HEK293 (cell line): ENCODE results near the gene FAM124A.

Experiments
- CTCF ChIA-PET: fragments of 350-600 bp; formaldehyde crosslinking; extraction: SDS; loops from one replicate; lab custom pipeline; 2021; ENCODE audit warnings: antibody characterized with exemption; lab: Yijun Ruan, JAX
- POLR2A ChIA-PET: fragments of 300-600 bp; formaldehyde crosslinking; extraction: SDS; loops from one replicate; lab custom pipeline; 2020; ENCODE audit warnings: antibody characterized with exemption, inconsistent platforms; lab: Yijun Ruan, JAX
- H3K27ac ChIP-seq: fragments of 200-500 bp; sonication (Bioruptor generic); 2 replicates; pipeline ENCODE4 v1.5.1; 2014; ENCODE audit warnings: low read depth, low read length, control low read depth, inconsistent platforms; ENCODE audit errors: extremely low read depth
- H3K36me3 ChIP-seq, 2 experiments: fragments of 200-500 bp in 1 of 2; sonication (Bioruptor generic) in 1 of 2; 1 replicate in 1 of 2; 2 replicates in 1 of 2; pipeline ENCODE4 v1.5.1; 2014 to 2017; ENCODE audit warnings: inconsistent platforms in 2 of 2, low read length in 2 of 2; ENCODE audit not compliant: control insufficient read depth in 2 of 2, insufficient read depth in 1 of 2
- H3K4me1 ChIP-seq: fragments of 200-500 bp; sonication (Bioruptor generic); 2 replicates; pipeline ENCODE4 v1.5.1; 2014; ENCODE audit warnings: mild to moderate bottlenecking, low read length, inconsistent platforms; ENCODE audit not compliant: control insufficient read depth, insufficient read depth
- H3K4me3 ChIP-seq: 2 replicates; pipeline ENCODE4 v1.5.1; 2011; ENCODE audit warnings: low read depth, mild to moderate bottlenecking, control low read depth, low read length, moderate library complexity
- H3K9me3 ChIP-seq: fragments of 200-500 bp; sonication (Bioruptor generic); 2 replicates; pipeline ENCODE4 v1.5.1; 2014; ENCODE audit warnings: low read depth, low read length, inconsistent platforms; ENCODE audit not compliant: control insufficient read depth, insufficient read depth
- BCL11A ChIP-seq: fragments of 450-650 bp; formaldehyde crosslinking; IDR thresholded peaks from 2 replicates; pipeline ENCODE4 v1.5.1; 2016; ENCODE audit warnings: low read depth, missing biosample characterization, missing genetic modification characterization
- EGR2 ChIP-seq: fragments of 450-650 bp; formaldehyde crosslinking; IDR thresholded peaks from 2 replicates; pipeline ENCODE4 v1.5.1; 2016; ENCODE audit warnings: low read depth, missing biosample characterization, missing genetic modification characterization
- PATZ1 ChIP-seq: fragments of 450-650 bp; formaldehyde crosslinking; IDR thresholded peaks from 2 replicates; pipeline ENCODE4 v1.5.1; 2016; ENCODE audit warnings: missing biosample characterization, missing genetic modification characterization
- RBAK ChIP-seq: fragments of 450-650 bp; formaldehyde crosslinking; IDR thresholded peaks from 2 replicates; pipeline ENCODE4 v1.5.1; 2016; ENCODE audit warnings: missing biosample characterization, missing genetic modification characterization
- ZBTB21 ChIP-seq: fragments of 450-650 bp; formaldehyde crosslinking; IDR thresholded peaks from 2 replicates; pipeline ENCODE4 v1.5.1; 2017; ENCODE audit warnings: missing biosample characterization, missing genetic modification characterization
- ZFP69B ChIP-seq: fragments of 450-650 bp; formaldehyde crosslinking; IDR thresholded peaks from 2 replicates; pipeline ENCODE4 v1.5.1; 2016; ENCODE audit warnings: missing biosample characterization, missing genetic modification characterization
- ZNF10 ChIP-seq: fragments of 450-650 bp; formaldehyde crosslinking; IDR thresholded peaks from 2 replicates; pipeline ENCODE4 v1.5.1; 2017; ENCODE audit warnings: missing biosample characterization, missing genetic modification characterization
- ZNF112 ChIP-seq: fragments of 450-650 bp; formaldehyde crosslinking; IDR thresholded peaks from 2 replicates; pipeline ENCODE4 v1.5.0; 2017; ENCODE audit warnings: missing biosample characterization, missing genetic modification characterization
- ZNF133 ChIP-seq: fragments of 450-650 bp; formaldehyde crosslinking; IDR thresholded peaks from 2 replicates; pipeline ENCODE4 v1.5.1; 2016; ENCODE audit warnings: missing biosample characterization, missing genetic modification characterization
- ZNF175 ChIP-seq: fragments of 450-650 bp; formaldehyde crosslinking; IDR thresholded peaks from 2 replicates; pipeline ENCODE4 v1.5.1; 2016; ENCODE audit warnings: missing biosample characterization, missing genetic modification characterization
- ZNF26 ChIP-seq: fragments of 450-650 bp; formaldehyde crosslinking; IDR thresholded peaks from 2 replicates; pipeline ENCODE4 v1.5.1; 2016; ENCODE audit warnings: missing biosample characterization, missing genetic modification characterization
- ZNF280D ChIP-seq: fragments of 450-650 bp; formaldehyde crosslinking; IDR thresholded peaks from 2 replicates; pipeline ENCODE4 v1.5.1; 2016; ENCODE audit warnings: missing biosample characterization, missing genetic modification characterization
- ZNF514 ChIP-seq: fragments of 450-650 bp; formaldehyde crosslinking; IDR thresholded peaks from 2 replicates; pipeline ENCODE4 v1.5.1; 2016; ENCODE audit warnings: missing biosample characterization, missing genetic modification characterization
- ZNF544 ChIP-seq: fragments of 450-650 bp; formaldehyde crosslinking; IDR thresholded peaks from 2 replicates; pipeline ENCODE4 v1.5.0; 2017; ENCODE audit warnings: missing biosample characterization, missing genetic modification characterization
- ZNF555 ChIP-seq: fragments of 450-650 bp; formaldehyde crosslinking; conservative IDR thresholded peaks from 2 replicates; pipeline ENCODE4 v1.5.1; 2017; ENCODE audit warnings: missing biosample characterization, mild to moderate bottlenecking, missing genetic modification characterization, inconsistent platforms
- ZNF596 ChIP-seq: fragments of 450-650 bp; IDR thresholded peaks from 2 replicates; pipeline ENCODE4 v1.5.0; 2018; ENCODE audit warnings: missing biosample characterization, mild to moderate bottlenecking, missing genetic modification characterization, moderate library complexity
- ZNF610 ChIP-seq: fragments of 450-650 bp; formaldehyde crosslinking; IDR thresholded peaks from 2 replicates; pipeline ENCODE4 v1.5.1; 2016; ENCODE audit warnings: missing biosample characterization, missing genetic modification characterization, borderline replicate concordance
- ZNF654 ChIP-seq: fragments of 450-650 bp; formaldehyde crosslinking; IDR thresholded peaks from 2 replicates; pipeline ENCODE4 v1.5.1; 2016; ENCODE audit warnings: low read depth, missing biosample characterization, missing genetic modification characterization
- ZNF660 ChIP-seq: fragments of 450-650 bp; IDR thresholded peaks from 2 replicates; pipeline ENCODE4 v1.5.1; 2018; ENCODE audit warnings: missing biosample characterization, mild to moderate bottlenecking, missing genetic modification characterization
- ZNF704 ChIP-seq: fragments of 450-650 bp; formaldehyde crosslinking; IDR thresholded peaks from 2 replicates; pipeline ENCODE4 v1.5.1; 2016; ENCODE audit warnings: missing biosample characterization, missing genetic modification characterization
- ZNF776 ChIP-seq: fragments of 450-650 bp; formaldehyde crosslinking; IDR thresholded peaks from 2 replicates; pipeline ENCODE4 v1.5.0; 2017; ENCODE audit warnings: missing biosample characterization, missing genetic modification characterization, borderline replicate concordance
- ZNF792 ChIP-seq: fragments of 450-650 bp; formaldehyde crosslinking; IDR thresholded peaks from 2 replicates; pipeline ENCODE4 v1.5.1; 2016; ENCODE audit warnings: missing biosample characterization, missing genetic modification characterization
- ZNF843 ChIP-seq: fragments of 450-650 bp; formaldehyde crosslinking; IDR thresholded peaks from 2 replicates; pipeline ENCODE4 v1.5.1; 2016; ENCODE audit warnings: missing biosample characterization, missing genetic modification characterization
- ZSCAN4 ChIP-seq: fragments of 450-650 bp; formaldehyde crosslinking; IDR thresholded peaks from 2 replicates; pipeline ENCODE4 v1.5.1; 2017; ENCODE audit warnings: missing biosample characterization, missing genetic modification characterization
- ZXDB ChIP-seq: fragments of 450-650 bp; formaldehyde crosslinking; IDR thresholded peaks from 2 replicates; pipeline ENCODE4 v1.5.1; 2016; ENCODE audit warnings: missing biosample characterization, missing genetic modification characterization

FAM124A gene

GRCh38 chr13:51193387-51193786 is 28.8 kb upstream of the FAM124A start:
- no peak for TF ChIP-seq ZNF544 (tag by site-specific recombination)
- TF ChIP-seq ZNF704 (tag by site-specific recombination): no peak
- TF ChIP-seq ZNF776 (tag by site-specific recombination): no peak
- TF ChIP-seq ZNF175: no peak
- no peak for TF ChIP-seq ZNF555 (tag by site-specific recombination)
- no peak for TF ChIP-seq ZNF514
- TF ChIP-seq ZNF654: no peak
- TF ChIP-seq ZSCAN4 (tag by site-specific recombination): no peak
- ChIA-PET POLR2A (no interaction called here), CTCF (no interaction called here)
- Histone ChIP-seq H3K9me3 (no peaks in the 10 kb centered on the region), H3K36me3 (no peaks in the 10 kb centered on the region), H3K4me3 (no peak overlapping the region), H3K4me1 (no peaks in the 10 kb centered on the region), H3K27ac (no peak overlapping the region)

GRCh38 chr13:51194942-51195341 is 27.3 kb upstream of the FAM124A start:
- ChIA-PET CTCF (no interaction called here), POLR2A (no interaction called here)
- Histone ChIP-seq H3K4me3 (no peak overlapping the region), H3K36me3 (no peaks in the 10 kb centered on the region), H3K27ac (no peak overlapping the region), H3K9me3 (no peaks in the 10 kb centered on the region), H3K4me1 (no peaks in the 10 kb centered on the region)
- TF ChIP-seq ZNF660 (tag by site-specific recombination) (no peak), ZNF596 (tag by site-specific recombination) (no peak), EGR2 (no peak), ZNF10 (tag by site-specific recombination) (no peak), ZNF544 (tag by site-specific recombination) (no peak), PATZ1 (tag by site-specific recombination) (no peak), ZNF610 (tag by site-specific recombination) (peak; percentile 91)

- no peak overlapping the region for H3K27ac ChIP-seq
These were observed 20.3 kb upstream of the FAM124A start for GRCh38 chr13:51201886-51202285.

More at GRCh38 chr13:51201886-51202285, 20.3 kb upstream of the FAM124A start:
- no peaks in the 10 kb centered on the region for H3K9me3 ChIP-seq
- no peaks in the 10 kb centered on the region for H3K4me1 ChIP-seq
- no peaks in the 10 kb centered on the region for H3K36me3 ChIP-seq
- no peak for TF ChIP-seq ZNF555 (tag by site-specific recombination)
- no peak for TF ChIP-seq ZFP69B (tag by site-specific recombination)
- no peak for TF ChIP-seq ZNF843
- no peak for TF ChIP-seq BCL11A (tag by site-specific recombination)
- TF ChIP-seq ZNF792 (tag by site-specific recombination): no peak
- no peak for TF ChIP-seq ZNF280D (tag by site-specific recombination)
- no peak for TF ChIP-seq RBAK (tag by site-specific recombination)
- TF ChIP-seq ZBTB21 (tag by site-specific recombination): no peak
- no peak for TF ChIP-seq ZNF112 (tag by site-specific recombination)
- TF ChIP-seq ZXDB (tag by site-specific recombination): no peak
- TF ChIP-seq ZNF133 (tag by site-specific recombination): no peak
- no peak for TF ChIP-seq ZNF26 (tag by site-specific recombination)
- no peak overlapping the region for H3K4me3 ChIP-seq
- ChIA-PET CTCF (no interaction called here), POLR2A (no interaction called here)
